Duodenal mucosa (tissue), 2 donors: Measurements from ENCODE around the gene MGAT5B.
"Not testable (repeated sequence)": the region's sequence is repeated elsewhere in the genome, so short reads cannot be mapped to it uniquely, and the experiment has no call there.

Experiments used
- H3K27ac ChIP-seq: one replicate; pipeline ENCODE4 v1.7.0; 2013; ENCODE audit warnings: low read depth, low read length
- H3K27me3 ChIP-seq, 2 donors: one replicate each; pipeline ENCODE4 v1.7.0; 2013; ENCODE audit warnings: low read length in 2 of 2, control low read depth in 1 of 2; ENCODE audit not compliant: insufficient read depth in 2 of 2, control insufficient read depth in 1 of 2
- H3K36me3 ChIP-seq, 2 donors: one replicate each; pipeline ENCODE4 v1.7.0; 2013; ENCODE audit warnings: low read length in 2 of 2, control low read depth in 1 of 2; ENCODE audit not compliant: insufficient read depth in 2 of 2, control insufficient read depth in 1 of 2
- H3K4me1 ChIP-seq, 2 donors: one replicate each; pipeline ENCODE4 v1.7.0; 2013; ENCODE audit warnings: low read length in 2 of 2, control low read depth in 1 of 2; ENCODE audit not compliant: insufficient read depth in 2 of 2, control insufficient read depth in 1 of 2
- H3K4me3 ChIP-seq, 2 donors: one replicate each; pipeline ENCODE4 v1.7.0; 2013; ENCODE audit warnings: low read length in 2 of 2, low read depth in 1 of 2
- H3K9ac ChIP-seq, 2 donors: one replicate each; pipeline ENCODE4 v1.7.0; 2013; ENCODE audit warnings: low read length in 2 of 2, low read depth in 1 of 2
- H3K9me3 ChIP-seq, 2 donors: one replicate each; pipeline ENCODE4 v1.7.0; 2013; ENCODE audit warnings: low read length in 2 of 2, control low read depth in 1 of 2; ENCODE audit not compliant: control insufficient read depth in 1 of 2

Gene MGAT5B

GRCh38 chr17:76833747-76834146, 34.5 kb upstream of the MGAT5B start:
- H3K27me3 ChIP-seq: no peaks in the 10 kb centered on the region
- H3K4me1 ChIP-seq: no peaks in the 10 kb centered on the region
- no peak overlapping the region for H3K9ac ChIP-seq
- no peaks in the 10 kb centered on the region for H3K36me3 ChIP-seq
- H3K9me3 ChIP-seq: no peaks in the 10 kb centered on the region
- H3K27ac ChIP-seq: no peak overlapping the region
- no peak overlapping the region for H3K4me3 ChIP-seq

GRCh38 chr17:76834870-76835269, 33.3 kb upstream of the MGAT5B start:
- Histone ChIP-seq H3K27me3 (no peaks in the 10 kb centered on the region), H3K9me3 (no peaks in the 10 kb centered on the region), H3K27ac (no peak overlapping the region), H3K4me3 (no peak overlapping the region), H3K4me1 (peaks cover 0 to 7% of the 10 kb centered on the region in 2 donors), H3K36me3 (no peaks in the 10 kb centered on the region), H3K9ac (no peak overlapping the region)

- Histone ChIP-seq H3K27ac (no peak overlapping the region), H3K4me3 (no peak overlapping the region), H3K27me3 (peaks cover 19 to 27% of the 10 kb centered on the region in 2 donors), H3K4me1 (peaks cover 0 to 10% of the 10 kb centered on the region in 2 donors), H3K9ac (no peak overlapping the region), H3K36me3 (no peaks in the 10 kb centered on the region), H3K9me3 (no peaks in the 10 kb centered on the region)
Measured at GRCh38 chr17:76840443-76840767, 27.8 kb upstream of the MGAT5B start.

- no peak overlapping the region for H3K9ac ChIP-seq
- no peaks in the 10 kb centered on the region for H3K9me3 ChIP-seq
- no peaks in the 10 kb centered on the region for H3K36me3 ChIP-seq
- H3K4me3 ChIP-seq: no peak overlapping the region
- H3K27ac ChIP-seq: no peak overlapping the region
- H3K27me3 ChIP-seq: peaks cover 19 to 27% of the 10 kb centered on the region in 2 donors
- H3K4me1 ChIP-seq: peaks cover 0 to 10% of the 10 kb centered on the region in 2 donors
Measured at GRCh38 chr17:76840884-76841775, 27.1 kb upstream of the MGAT5B start.

- H3K4me3 ChIP-seq: no peak overlapping the region
- no peaks in the 10 kb centered on the region for H3K36me3 ChIP-seq
- H3K9ac ChIP-seq: no peak overlapping the region
- H3K9me3 ChIP-seq: no peaks in the 10 kb centered on the region
- peaks cover 19 to 31% of the 10 kb centered on the region in 2 donors for H3K27me3 ChIP-seq
- H3K4me1 ChIP-seq: peaks cover 0 to 10% of the 10 kb centered on the region in 2 donors
- no peak overlapping the region for H3K27ac ChIP-seq
Measured at GRCh38 chr17:76841776-76842405, 26.3 kb upstream of the MGAT5B start.

GRCh38 chr17:76843068-76843467, 25.1 kb upstream of the MGAT5B start:
- H3K27ac ChIP-seq, H3K4me3 ChIP-seq, H3K36me3 ChIP-seq, H3K9ac ChIP-seq, H3K9me3 ChIP-seq: not testable (repeated sequence)
- peaks cover 0 to 10% of the 10 kb centered on the region in 2 donors for H3K4me1 ChIP-seq
- H3K27me3 ChIP-seq: peaks cover 19 to 31% of the 10 kb centered on the region in 2 donors

- no peaks in the 10 kb centered on the region for H3K36me3 ChIP-seq
- H3K4me3 ChIP-seq: no peak overlapping the region
- peaks cover 0 to 10% of the 10 kb centered on the region in 2 donors for H3K4me1 ChIP-seq
- no peak overlapping the region for H3K27ac ChIP-seq
- H3K27me3 ChIP-seq: peaks cover 19 to 31% of the 10 kb centered on the region in 2 donors
- no peak overlapping the region for H3K9ac ChIP-seq
- no peaks in the 10 kb centered on the region for H3K9me3 ChIP-seq
Measured at GRCh38 chr17:76843703-76844484, 24.3 kb upstream of the MGAT5B start.

GRCh38 chr17:76844485-76844829, 23.7 kb upstream of the MGAT5B start:
- Histone ChIP-seq H3K27me3 (peaks cover 19 to 31% of the 10 kb centered on the region in 2 donors), H3K9me3 (no peaks in the 10 kb centered on the region), H3K27ac (no peak overlapping the region), H3K4me3 (no peak overlapping the region), H3K9ac (no peak overlapping the region), H3K4me1 (peaks cover 0 to 7% of the 10 kb centered on the region in 2 donors), H3K36me3 (no peaks in the 10 kb centered on the region)

- H3K36me3 ChIP-seq: no peaks in the 10 kb centered on the region
- no peak overlapping the region for H3K4me3 ChIP-seq
- H3K4me1 ChIP-seq: peaks cover 0 to 3% of the 10 kb centered on the region in 2 donors
- H3K27ac ChIP-seq: no peak overlapping the region
- no peaks in the 10 kb centered on the region for H3K9me3 ChIP-seq
- H3K27me3 ChIP-seq: peaks cover 19 to 31% of the 10 kb centered on the region in 2 donors
- no peak overlapping the region for H3K9ac ChIP-seq
Measured at GRCh38 chr17:76844846-76845245, 23.4 kb upstream of the MGAT5B start.

GRCh38 chr17:76845541-76846017, 22.6 kb upstream of the MGAT5B start:
- no peaks in the 10 kb centered on the region for H3K4me1 ChIP-seq
- peaks cover 16 to 28% of the 10 kb centered on the region in 2 donors for H3K27me3 ChIP-seq
- H3K9me3 ChIP-seq: no peaks in the 10 kb centered on the region

More at GRCh38 chr17:76845541-76846017, 22.6 kb upstream of the MGAT5B start:
- Histone ChIP-seq H3K36me3 (no peaks in the 10 kb centered on the region), H3K9ac (no peak overlapping the region), H3K27ac (no peak overlapping the region), H3K4me3 (no peak overlapping the region)
